ENCODE data around the gene PCK2.

DNA sequence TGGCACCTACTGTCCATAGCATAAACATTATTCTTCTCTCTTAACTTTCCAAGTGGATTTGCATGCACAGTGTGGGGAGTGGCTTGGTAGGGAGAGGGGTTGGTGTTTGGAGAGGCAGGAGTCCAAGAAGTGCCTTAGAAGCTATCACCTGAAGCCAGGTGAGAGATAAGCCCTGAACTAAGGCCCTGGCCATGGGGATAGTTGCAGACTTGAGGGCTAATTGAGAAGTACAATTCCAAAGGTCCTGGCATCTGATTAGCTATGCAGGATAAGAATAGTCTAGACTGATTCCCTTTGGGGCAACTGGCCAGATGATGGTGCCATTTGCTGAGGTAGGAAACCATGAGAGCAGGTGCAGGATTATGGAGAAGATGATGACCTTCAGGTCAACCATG is 2.0 kb upstream of the PCK2 start:
- TF ChIP-seq POLR2A (IDR thresholded peaks at IDR 0.05; ENCODE audit: low read length), result no peak
- no peak for TF ChIP-seq GATA1 (IDR thresholded peaks at IDR 0.05; ENCODE audit: low read depth, low read length)
